K562 (cell line): Measurements from ENCODE around the gene USP4. TPM values are rescaled to one million over a fixed set of nuclear protein-coding genes. Genes with fewer than 3 reads are reported as not detected.

Experiments
- ATF3 ChIP-seq, 2 experiments: fragments of 450-650 bp in 1 of 2; sonication (generic) in 1 of 2; formaldehyde crosslinking in 1 of 2; IDR thresholded peaks in 1 of 2; conservative IDR thresholded peaks in 1 of 2; 2 replicates each; pipeline versions ENCODE4 v1.6.1 to v1.8.1; 2016 to 2023; ENCODE audit warnings: mild to moderate bottlenecking in 2 of 2, moderate library complexity in 2 of 2, inconsistent platforms in 1 of 2, missing genetic modification reagents in 1 of 2
- CC2D1A ChIP-seq: fragments of 450-650 bp; IDR thresholded peaks from 2 replicates; pipeline ENCODE4 v1.6.1; 2017; ENCODE audit warnings: mild to moderate bottlenecking
- GATAD2A ChIP-seq: fragments of 450-650 bp; IDR thresholded peaks from 2 replicates; pipeline ENCODE4 v1.6.1; 2017
- MBD1 ChIP-seq: fragments of 250-450 bp; sonication (Bioruptor Pico); IDR thresholded peaks from 2 replicates; pipeline ENCODE4 v1.8.0; 2022; ENCODE audit warnings: inconsistent platforms
- NR3C1 ChIP-seq: sonication (generic); formaldehyde crosslinking; IDR thresholded peaks from 2 replicates; pipeline ENCODE4 v1.8.1; 2022; ENCODE audit warnings: missing genetic modification reagents
- NRF1 ChIP-seq, 2 experiments: fragments of 450-650 bp; IDR thresholded peaks in 1 of 2; conservative IDR thresholded peaks in 1 of 2; 2 replicates each; pipeline ENCODE4 v1.6.1; 2014; ENCODE audit warnings: mild to moderate bottlenecking in 2 of 2
- RFX7 ChIP-seq: fragments of 250-450 bp; sonication (Bioruptor Pico); IDR thresholded peaks from 2 replicates; pipeline ENCODE4 v1.5.1; 2021; ENCODE audit warnings: mild to moderate bottlenecking
- RUNX1 ChIP-seq: sonication (generic); IDR thresholded peaks from 2 replicates; pipeline ENCODE4 v1.6.1; 2016; ENCODE audit warnings: antibody characterized with exemption, low read depth
- SIN3A ChIP-seq, 2 experiments: fragments of 150-350 bp in 1 of 2; IDR thresholded peaks; 2 replicates each; pipeline ENCODE4 v1.6.1; 2011 to 2016; ENCODE audit warnings: borderline replicate concordance in 2 of 2, low read depth in 2 of 2, low read length in 2 of 2, mild to moderate bottlenecking in 2 of 2, moderate library complexity in 2 of 2; ENCODE audit not compliant: control insufficient read depth in 1 of 2
- TFAM ChIP-seq: fragments of 250-450 bp; sonication (Bioruptor Pico); conservative IDR thresholded peaks from 2 replicates; pipeline ENCODE4 v1.5.0; 2021; ENCODE audit warnings: mild to moderate bottlenecking, moderate library complexity
- TFE3 ChIP-seq: fragments of 450-650 bp; formaldehyde crosslinking; IDR thresholded peaks from 2 replicates; pipeline ENCODE4 v1.4.0; 2020; ENCODE audit warnings: mild to moderate bottlenecking, mixed read lengths
- U2AF1 ChIP-seq: fragments of 200-400 bp; formaldehyde crosslinking; optimal IDR thresholded peaks from 2 replicates; pipeline ENCODE3; 2017; ENCODE audit warnings: mild to moderate bottlenecking, low read depth, low read length, moderate library complexity
- ZBTB26 ChIP-seq: fragments of 450-650 bp; formaldehyde crosslinking; IDR thresholded peaks from 2 replicates; pipeline ENCODE4 v1.4.0; 2022; ENCODE audit warnings: missing genetic modification characterization
- ZBTB34 ChIP-seq: fragments of 250-450 bp; sonication (Bioruptor Pico); IDR thresholded peaks from 2 replicates; pipeline ENCODE4 v1.8.0; 2021; ENCODE audit warnings: mild to moderate bottlenecking, moderate library complexity
- ZBTB43 ChIP-seq: sonication (generic); formaldehyde crosslinking; IDR thresholded peaks from 2 replicates; pipeline ENCODE4 v1.8.0; 2023; ENCODE audit warnings: mild to moderate bottlenecking, missing genetic modification reagents
- ZNF280B ChIP-seq: fragments of 250-450 bp; sonication (Bioruptor Pico); IDR thresholded peaks from 2 replicates; pipeline ENCODE4 v1.5.1; 2021; ENCODE audit warnings: mild to moderate bottlenecking
- ZNF75A ChIP-seq: fragments of 450-650 bp; formaldehyde crosslinking; IDR thresholded peaks from 2 replicates; pipeline ENCODE4 v1.4.0; 2020; ENCODE audit warnings: mild to moderate bottlenecking
- polyA plus RNA-seq, 8 experiments: library from polyadenylated mRNA; depleted of rRNA in 4 of 8; stranded (reverse) in 5 of 8; unstranded in 3 of 8; fragments of >200 nt; fragmentation: Nextera tagmentation in 2 of 8; fragmentation: Illumina TruSeq in 1 of 8; extraction: Ambion mirVana in 2 of 8; extraction: Trizol in 1 of 8; gene quantifications; 2 replicates each; pipeline versions ENCODE4 v1.2.1 to v1.2.3, GENCODE V29; 2011 to 2014; ENCODE audit warnings: inconsistent platforms in 1 of 8, missing spikeins in 1 of 8
- total RNA-seq, 7 experiments: library from RNA; depleted of rRNA in 6 of 7; stranded (reverse); fragments of >200 nt in 6 of 7; fragmentation: Illumina TruSeq in 2 of 7; extraction: Trizol in 2 of 7; gene quantifications; 2 replicates each; pipeline versions ENCODE4 v1.2.1 to v1.2.3, GENCODE V29; 2011 to 2021; ENCODE audit warnings: low replicate concordance in 1 of 7

The USP4 gene
- total and polyA plus RNA-seq, 9 of the 15 experiments (the other 6 are each of a cell fraction or from before 2014, with no cell fraction given), result 11.8 to 40.4 (median 22.9) TPM

- TF ChIP-seq TFE3 (CRISPR knock-in tag) (no peak), ATF3 (IDR thresholded peaks at IDR 0.05) (0 out of 2 replicates have a peak, but pooled peaks have one; percentile 13), ATF3 (CRISPR knock-in tag; conservative IDR thresholded peaks at IDR 0.05) (no peak), CC2D1A (peak; percentile 77), MBD1 (CRISPR knock-in tag) (0 out of 2 replicates have a peak, but pooled peaks have one; percentile 17), SIN3A (IDR thresholded peaks at IDR 0.05; ENCODE audit: borderline replicate concordance in 2 of 2, control insufficient read depth in 1 of 2, low read depth in 2 of 2, low read length in 2 of 2) (peak in 1 of 2 experiments; percentile 19; a peak in 1 of 4 replicates), GATAD2A (no peak), U2AF1 (no peak), ZBTB34 (CRISPR knock-in tag) (no peak), RFX7 (CRISPR knock-in tag) (no peak), TFAM (CRISPR knock-in tag) (no peak), ZBTB26 (CRISPR knock-in tag) (no peak), ZNF75A (CRISPR knock-in tag) (no peak), NRF1 (conservative IDR thresholded peaks at IDR 0.05 in 1 of 2, IDR thresholded peaks at IDR 0.05 in 1 of 2) (peak; percentile 26 to 36; a peak in 2 of 4 replicates), RUNX1 (no peak), ZBTB43 (CRISPR knock-in tag) (no peak), ZNF280B (CRISPR knock-in tag) (no peak), NR3C1 (no peak)
Measured at GRCh38 chr3:49295489-49296058, 44.3 kb downstream of the USP4 start (continued).
